AG09309 (cell line): ENCODE data around the gene ADAM29.

Source experiments
- DNase-seq: peaks from one replicate; pipeline ENCODE4 v3.0.0-alpha.2; 2010; ENCODE audit warnings: low read depth
- H3K4me3 ChIP-seq: 2 replicates; pipeline ENCODE4 v1.5.1; 2011; ENCODE audit warnings: mild to moderate bottlenecking, low read depth, low read length, moderate library complexity; ENCODE audit not compliant: control insufficient read depth
- CTCF ChIP-seq: IDR thresholded peaks from 2 replicates; pipeline ENCODE4 v1.5.1; 2011; ENCODE audit warnings: mild to moderate bottlenecking, low read depth, low read length, inconsistent platforms; ENCODE audit not compliant: insufficient read depth, control insufficient read depth; ENCODE audit errors: missing control alignments

ADAM29 gene

GRCh38 chr4:174880001-174880400 lies 38.2 kb upstream of the ADAM29 start:
- DNase-seq: no peak
- no peak for TF ChIP-seq CTCF
- H3K4me3 ChIP-seq: no peak overlapping the region

GRCh38 chr4:174882317-174882992 lies 35.7 kb upstream of the ADAM29 start:
- no peak for TF ChIP-seq CTCF
- DNase-seq: no peak
- no peak overlapping the region for H3K4me3 ChIP-seq

DNA sequence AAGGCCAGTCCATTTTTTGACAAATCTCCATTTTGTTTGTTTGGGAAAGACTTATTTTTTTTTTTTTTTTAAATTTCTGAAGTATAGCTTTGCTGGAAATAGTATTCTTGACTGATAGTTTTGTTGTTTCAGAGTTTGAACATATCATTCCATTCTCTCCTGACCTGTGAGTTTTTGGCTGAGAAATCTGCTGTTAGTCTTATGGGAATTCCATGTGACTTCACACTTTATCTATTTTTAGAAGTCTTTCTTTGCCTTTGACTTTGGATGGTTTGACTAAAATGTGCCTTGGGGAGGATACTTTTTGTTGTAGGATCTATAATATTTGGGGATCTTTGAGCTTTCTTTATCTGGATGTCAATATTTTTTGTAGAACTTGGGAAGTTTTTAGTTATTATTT lies 10.7 kb upstream of the ADAM29 start:
- TF ChIP-seq CTCF: no peak
- DNase-seq: no peak
- no peak overlapping the region for H3K4me3 ChIP-seq

GRCh38 chr4:174910271-174910670 lies 7.9 kb upstream of the ADAM29 start:
- no peak overlapping the region for H3K4me3 ChIP-seq
- no peak for DNase-seq
- no peak for TF ChIP-seq CTCF

- H3K4me3 ChIP-seq: no peak overlapping the region
- DNase-seq: no peak
- no peak for TF ChIP-seq CTCF
Measured at GRCh38 chr4:174912919-174913543, 5.1 kb upstream of the ADAM29 start.

GRCh38 chr4:174919886-174920423 lies 1.8 kb downstream of the ADAM29 start:
- no peak overlapping the region for H3K4me3 ChIP-seq
- no peak for DNase-seq
- TF ChIP-seq CTCF: no peak

DNA sequence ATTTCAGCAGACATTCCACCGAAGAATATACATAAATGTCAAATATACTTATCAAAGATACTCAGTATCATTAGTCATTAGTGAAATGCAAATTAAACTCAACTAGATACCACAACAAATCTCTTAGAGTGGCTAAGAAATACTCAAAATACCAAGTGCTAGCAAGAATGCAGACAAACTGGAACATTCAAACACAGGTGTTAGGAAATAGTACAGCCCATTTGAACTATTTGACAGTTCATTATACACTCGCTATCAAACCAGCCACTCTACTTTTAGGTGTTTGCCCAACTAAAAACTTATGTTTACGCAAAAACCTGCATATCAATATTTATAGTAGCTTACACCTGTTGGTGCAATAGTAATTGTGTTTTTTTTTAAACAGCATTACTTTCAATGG lies 8.8 kb downstream of the ADAM29 start:
- no peak for TF ChIP-seq CTCF
- H3K4me3 ChIP-seq: no peak overlapping the region
- DNase-seq: no peak
